ENCODE data around the gene STRIT1.

- TF ChIP-seq CTCF (IDR thresholded peaks at IDR 0.05; ENCODE audit: low read depth, low read length) (no peak), POLR2A (IDR thresholded peaks at IDR 0.05; ENCODE audit: extremely low read depth, insufficient read length) (no peak)
Measured at GRCh38 chr3:155331078-155331477, 37.6 kb upstream of the STRIT1 start.

Measured in NB4 (cell line).